ENCODE measurements around the gene INAVA. TPM values are rescaled to one million over a fixed set of nuclear protein-coding genes. Genes with fewer than 3 reads are reported as not detected.
"Not testable (repeated sequence)": the region's sequence is repeated elsewhere in the genome, so short reads cannot be mapped to it uniquely, and the experiment has no call there.

Gene INAVA
- total RNA-seq, 1 donor from 2014 or later: 16.4 TPM

- DNase-seq: no peak
Observed at GRCh38 chr1:200921571-200922110, 26.9 kb downstream of the INAVA start.

- no peak for DNase-seq
Observed at GRCh38 chr1:200922406-200922805, 27.7 kb downstream of the INAVA start.

GRCh38 chr1:200923601-200924000 is 28.9 kb downstream of the INAVA start:
- no peak for DNase-seq

GRCh38 chr1:200925831-200926230 is 31.1 kb downstream of the INAVA start:
- DNase-seq: no peak

- DNase-seq: no peak
Observed at GRCh38 chr1:200929530-200930278, 35.0 kb downstream of the INAVA start.

GRCh38 chr1:200930285-200930684 is 35.6 kb downstream of the INAVA start:
- DNase-seq: not testable (repeated sequence)

GRCh38 chr1:200931776-200932175 is 37.1 kb downstream of the INAVA start:
- no peak for DNase-seq

GRCh38 chr1:200934676-200935245 is 40.1 kb downstream of the INAVA start:
- DNase-seq: no peak

GRCh38 chr1:200935286-200935962 is 40.7 kb downstream of the INAVA start:
- DNase-seq: not testable (repeated sequence)

- DNase-seq: no peak
Observed at GRCh38 chr1:200938955-200939354, 44.3 kb downstream of the INAVA start.

GRCh38 chr1:200945111-200945510 is 50.4 kb downstream of the INAVA start:
- no peak for DNase-seq

- DNase-seq: no peak
Observed at GRCh38 chr1:200947059-200947566, 52.4 kb downstream of the INAVA start.

GRCh38 chr1:200949626-200950025 is 54.9 kb downstream of the INAVA start:
- no peak for DNase-seq

GRCh38 chr1:200951016-200951415 is 56.3 kb downstream of the INAVA start:
- DNase-seq: no peak

- no peak for DNase-seq
Observed at GRCh38 chr1:200954434-200954833, 59.7 kb downstream of the INAVA start.

GRCh38 chr1:200958597-200958996 is 63.9 kb downstream of the INAVA start:
- DNase-seq: no peak

GRCh38 chr1:200959411-200959921 is 64.8 kb downstream of the INAVA start:
- DNase-seq: no peak

GRCh38 chr1:200960236-200960947 is 65.7 kb downstream of the INAVA start:
- DNase-seq: no peak

GRCh38 chr1:200960948-200961340 is 66.2 kb downstream of the INAVA start:
- no peak for DNase-seq

- DNase-seq: not testable (repeated sequence)
Observed at GRCh38 chr1:200962151-200962550, 67.5 kb downstream of the INAVA start.

- no peak for DNase-seq
Observed at GRCh38 chr1:200962631-200963030, 67.9 kb downstream of the INAVA start.

- no peak for DNase-seq
Observed at GRCh38 chr1:200963076-200963475, 68.4 kb downstream of the INAVA start.

All from skin of body (tissue), 2 donors.